DOHH2 (cell line): ENCODE data around the gene PPP1R1B.

Experiments used
- H3F3A ChIP-seq: fragments of 200-600 bp; sonication (generic), shearing (Covaris generic); 2 replicates; pipeline ENCODE4 v1.6.0; 2016; ENCODE audit warnings: antibody characterized with exemption, mild to moderate bottlenecking; ENCODE audit not compliant: control insufficient read depth, insufficient read depth
- H3K27ac ChIP-seq: fragments of 200-600 bp; sonication (generic); 2 replicates; pipeline ENCODE4 v1.5.1; 2014; ENCODE audit warnings: low read depth, mild to moderate bottlenecking, low read length, moderate library complexity
- H3K27me3 ChIP-seq: fragments of 200-600 bp; sonication (generic); 2 replicates; pipeline ENCODE4 v1.6.1; 2014; ENCODE audit warnings: mild to moderate bottlenecking, low read length, mixed read lengths; ENCODE audit not compliant: control insufficient read depth
- H3K36me3 ChIP-seq: fragments of 200-600 bp; sonication (generic); 2 replicates; pipeline ENCODE4 v1.6.1; 2014; ENCODE audit warnings: mild to moderate bottlenecking, low read length, moderate library complexity, mixed read lengths; ENCODE audit not compliant: control insufficient read depth
- H3K4me1 ChIP-seq: fragments of 200-600 bp; sonication (generic); 2 replicates; pipeline ENCODE4 v1.6.1; 2014; ENCODE audit warnings: mild to moderate bottlenecking, low read length, mixed read lengths; ENCODE audit not compliant: control insufficient read depth
- H3K4me2 ChIP-seq: fragments of 200-600 bp; sonication (generic); 2 replicates; pipeline ENCODE4 v1.6.0; 2014; ENCODE audit warnings: mild to moderate bottlenecking, low read length, moderate library complexity
- H3K4me3 ChIP-seq: fragments of 200-600 bp; sonication (generic); 2 replicates; pipeline ENCODE4 v1.5.1; 2014; ENCODE audit warnings: mild to moderate bottlenecking, low read length, mixed read lengths
- H3K79me2 ChIP-seq: fragments of 200-600 bp; sonication (generic); 2 replicates; pipeline ENCODE4 v1.6.1; 2014; ENCODE audit warnings: mild to moderate bottlenecking, low read length, mixed read lengths; ENCODE audit not compliant: control insufficient read depth
- H3K9me2 ChIP-seq: fragments of 200-600 bp; sonication (generic); replicated peaks from 2 replicates; pipeline ENCODE4 v1.6.1; 2014; ENCODE audit warnings: mild to moderate bottlenecking, low read length, mixed read lengths; ENCODE audit not compliant: control insufficient read depth
- H3K9me3 ChIP-seq: fragments of 200-600 bp; sonication (generic); 2 replicates; pipeline ENCODE4 v1.6.1; 2014; ENCODE audit warnings: antibody characterized with exemption, low read length, mixed read lengths; ENCODE audit not compliant: control insufficient read depth, insufficient read depth
- H4K20me1 ChIP-seq: fragments of 200-600 bp; sonication (generic); 2 replicates; pipeline ENCODE4 v1.6.0; 2014; ENCODE audit warnings: low read depth, mild to moderate bottlenecking, antibody characterized with exemption, low read length, moderate library complexity; ENCODE audit not compliant: control insufficient read depth, insufficient read depth
- CTCF ChIP-seq: fragments of 200-600 bp; sonication (generic); IDR thresholded peaks from one replicate; pipeline ENCODE4 v1.5.1; 2014; ENCODE audit warnings: antibody characterized with exemption, mild to moderate bottlenecking, low read depth, low read length; ENCODE audit not compliant: poor library complexity, severe bottlenecking
- EZH2phosphoT487 ChIP-seq: fragments of 200-600 bp; sonication (generic); IDR thresholded peaks from 2 replicates; pipeline ENCODE4 v1.6.1; 2017; ENCODE audit warnings: borderline replicate concordance, mild to moderate bottlenecking, antibody characterized with exemption, low read length, moderate library complexity, mixed read lengths

Gene PPP1R1B

GRCh38 chr17:39622380-39623006, 4.3 kb upstream of the PPP1R1B start:
- peaks cover 34% of the 10 kb centered on the region for H3K4me1 ChIP-seq
- H3K9me3 ChIP-seq, result no peaks in the 10 kb centered on the region
- H3K4me3 ChIP-seq, result peak overlapping the region; percentile 57
- H3K36me3 ChIP-seq, result no peaks in the 10 kb centered on the region
- H3K79me2 ChIP-seq, result no peaks in the 10 kb centered on the region
- TF ChIP-seq CTCF (no peak), EZH2phosphoT487 (no peak)
- no peaks in the 10 kb centered on the region for H4K20me1 ChIP-seq
- peaks cover 21% of the 10 kb centered on the region for H3K27me3 ChIP-seq
- peaks cover 9% of the 10 kb centered on the region; the same call in 1 of the 2 replicates for H3F3A ChIP-seq
- no peak overlapping the region; the same call in 1 of the 2 replicates for H3K27ac ChIP-seq
- peak overlapping the region; percentile 78 for H3K4me2 ChIP-seq
- no peaks in the 10 kb centered on the region for H3K9me2 ChIP-seq

- no peaks in the 10 kb centered on the region for H3K36me3 ChIP-seq
- H3K27ac ChIP-seq, result no peak overlapping the region
- peak overlapping the region; percentile 1 for H3K4me2 ChIP-seq
- H3K4me3 ChIP-seq, result no peak overlapping the region
- peaks cover 21% of the 10 kb centered on the region for H3K27me3 ChIP-seq
- no peaks in the 10 kb centered on the region for H3K9me3 ChIP-seq
- H3K4me1 ChIP-seq, result peaks cover 29% of the 10 kb centered on the region
- no peaks in the 10 kb centered on the region for H3K79me2 ChIP-seq
- H3F3A ChIP-seq, result peaks cover 9% of the 10 kb centered on the region; the same call in 1 of the 2 replicates
- H3K9me2 ChIP-seq, result no peaks in the 10 kb centered on the region
- TF ChIP-seq CTCF, result peak; percentile 90
- no peak for TF ChIP-seq EZH2phosphoT487
- H4K20me1 ChIP-seq, result no peaks in the 10 kb centered on the region
Observed at GRCh38 chr17:39623356-39623950, 3.3 kb upstream of the PPP1R1B start.

GRCh38 chr17:39624313-39624712, 2.4 kb upstream of the PPP1R1B start:
- Histone ChIP-seq H3K9me3 (no peaks in the 10 kb centered on the region), H3F3A (peaks cover 6% of the 10 kb centered on the region; the same call in 1 of the 2 replicates), H3K4me3 (no peak overlapping the region), H3K4me2 (no peak overlapping the region), H4K20me1 (no peaks in the 10 kb centered on the region), H3K27ac (no peak overlapping the region), H3K79me2 (no peaks in the 10 kb centered on the region), H3K27me3 (peaks cover 21% of the 10 kb centered on the region), H3K4me1 (peaks cover 21% of the 10 kb centered on the region), H3K9me2 (no peaks in the 10 kb centered on the region), H3K36me3 (no peaks in the 10 kb centered on the region)
- TF ChIP-seq CTCF (no peak), EZH2phosphoT487 (no peak)
